Hematopoietic multipotent progenitor cell (in vitro differentiated cells): ENCODE data around the gene PEAK3. TPM values are rescaled to one million over a fixed set of nuclear protein-coding genes. Genes with fewer than 3 reads are reported as not detected.

Experiments used
- DNase-seq, 3 donors: peaks; one replicate each; pipeline ENCODE4 v3.0.0-alpha.2; 2011 to 2015; ENCODE audit warnings: low read depth in 2 of 3, low spot score in 2 of 3
- total RNA-seq: library from RNA; depleted of rRNA; stranded (reverse); fragments of >200 nt; gene quantifications from one replicate; pipeline ENCODE4 v1.2.3, GENCODE V29; 2012

The PEAK3 gene
- under 0.01 TPM for total RNA-seq

DNA sequence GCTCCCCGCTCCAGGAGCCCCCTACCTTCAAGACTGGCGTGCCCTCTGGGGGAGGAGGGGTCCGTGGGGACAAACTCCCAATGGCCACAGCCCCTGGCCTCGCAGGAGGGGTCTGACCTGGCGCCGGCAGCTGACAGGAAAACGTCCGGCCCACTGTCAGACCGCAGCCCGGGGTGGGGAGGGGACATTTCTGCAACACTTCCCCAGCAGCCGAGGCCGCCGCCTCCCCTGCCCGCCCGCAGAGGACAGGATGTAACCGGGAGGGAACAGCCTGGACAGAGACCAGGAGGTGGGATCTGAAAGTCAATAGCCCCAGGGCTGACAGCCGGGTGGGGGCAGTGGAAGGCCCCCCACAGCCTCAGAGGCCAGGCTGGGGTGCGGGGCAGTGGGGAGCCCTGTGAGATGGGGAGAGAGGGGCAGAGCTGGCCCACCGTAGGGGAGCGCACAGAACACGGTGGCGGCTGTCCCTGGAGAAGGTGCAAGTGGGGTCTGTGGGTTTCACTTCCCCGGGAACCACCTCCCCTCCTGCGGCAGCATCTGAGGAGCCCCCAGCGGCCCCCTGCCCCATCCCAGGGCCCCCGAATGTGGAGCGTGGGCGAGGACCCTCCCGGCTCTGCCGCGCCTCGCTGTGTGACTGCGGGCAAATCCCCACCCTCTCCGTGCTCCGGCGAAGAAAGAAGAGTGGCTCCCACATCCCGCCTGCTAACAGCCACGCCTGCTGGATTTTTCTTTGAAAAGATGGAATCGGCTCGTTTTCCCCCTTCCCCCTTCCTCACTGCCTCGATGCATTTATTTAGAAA lies at the start of gene PEAK3:
TSS of gene PEAK3 (minus strand) at position 114 of the 800 bp plus-strand sequence. CDS start 1,244 bp downstream, outside the sequence.
- peak in 2 of 3 donors; percentile 62 to 70 for DNase-seq

DNA sequence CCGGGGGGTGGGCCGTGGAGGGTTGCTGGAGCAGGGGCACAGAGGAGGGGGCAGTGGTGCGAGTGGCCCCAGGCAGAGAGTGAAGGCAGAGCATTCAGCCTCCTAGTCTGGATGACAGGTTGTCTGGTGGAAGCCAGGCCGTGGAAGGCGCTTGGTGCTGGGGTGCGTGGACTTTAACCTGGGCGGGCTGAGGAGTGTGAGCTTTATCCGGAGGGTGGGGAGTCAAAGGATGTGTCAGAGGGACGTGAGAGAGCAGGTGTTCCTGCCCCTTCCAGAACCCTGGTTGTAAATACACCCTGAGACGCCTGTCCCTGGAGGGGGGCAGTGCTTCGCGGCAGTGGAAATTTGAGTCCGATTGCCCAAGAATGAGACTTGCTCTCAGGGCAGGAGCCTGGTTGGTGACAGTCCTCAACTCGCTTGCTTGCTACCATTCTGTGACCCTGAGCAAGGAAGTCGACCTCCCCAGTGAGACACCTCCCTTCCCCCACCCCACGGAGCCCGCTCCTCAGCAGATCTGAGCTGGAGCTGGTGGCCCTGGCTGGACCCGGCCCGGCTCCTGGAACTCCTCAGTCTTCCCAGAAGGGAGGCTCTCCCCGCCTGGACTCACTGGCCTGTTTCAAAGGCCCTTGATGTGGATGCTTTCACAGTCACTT lies 48.8 kb upstream of the PEAK3 start:
- no peak for DNase-seq

GRCh38 chr19:2330255-2330631 lies 48.3 kb upstream of the PEAK3 start:
- no peak for DNase-seq

DNA sequence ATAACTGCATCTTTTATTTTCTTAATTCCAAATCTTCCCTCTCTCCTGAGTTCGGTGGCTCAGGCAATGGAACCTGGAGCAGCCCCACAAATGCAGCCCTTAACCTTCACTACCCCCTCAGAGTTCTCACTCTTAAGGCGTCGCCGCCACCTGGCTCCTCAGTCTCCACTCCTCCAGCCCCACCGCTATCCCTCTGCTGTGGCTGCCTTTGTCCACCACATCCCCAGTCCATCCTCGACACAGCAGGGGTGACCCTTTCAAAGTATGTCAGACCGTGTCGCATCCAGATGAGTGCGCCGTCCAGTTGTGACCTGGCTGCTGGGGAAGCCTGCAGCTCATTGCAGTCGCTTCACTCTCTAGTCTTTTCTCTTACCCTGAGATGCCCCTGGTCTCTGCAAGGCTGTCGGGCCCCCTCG lies 47.5 kb upstream of the PEAK3 start:
- DNase-seq = no peak

- DNase-seq = no peak
Measured at GRCh38 chr19:2329149-2329478, 47.1 kb upstream of the PEAK3 start.

GRCh38 chr19:2328401-2329148 lies 46.6 kb upstream of the PEAK3 start, which contains the start of the genes LSM7 and SPPL2B:
TSS of gene LSM7 (minus strand) at chr19:2328586. CDS start at chr19:2328566, 20 bp downstream.
TSS of gene SPPL2B (plus strand) at chr19:2328684. CDS start at chr19:2328710, 26 bp downstream.
- DNase-seq = peak; percentile 90 to 94 (median 92)

- peak in 1 of 3 donors; percentile 44 for DNase-seq
Measured at GRCh38 chr19:2327773-2328400, 45.9 kb upstream of the PEAK3 start.

DNA sequence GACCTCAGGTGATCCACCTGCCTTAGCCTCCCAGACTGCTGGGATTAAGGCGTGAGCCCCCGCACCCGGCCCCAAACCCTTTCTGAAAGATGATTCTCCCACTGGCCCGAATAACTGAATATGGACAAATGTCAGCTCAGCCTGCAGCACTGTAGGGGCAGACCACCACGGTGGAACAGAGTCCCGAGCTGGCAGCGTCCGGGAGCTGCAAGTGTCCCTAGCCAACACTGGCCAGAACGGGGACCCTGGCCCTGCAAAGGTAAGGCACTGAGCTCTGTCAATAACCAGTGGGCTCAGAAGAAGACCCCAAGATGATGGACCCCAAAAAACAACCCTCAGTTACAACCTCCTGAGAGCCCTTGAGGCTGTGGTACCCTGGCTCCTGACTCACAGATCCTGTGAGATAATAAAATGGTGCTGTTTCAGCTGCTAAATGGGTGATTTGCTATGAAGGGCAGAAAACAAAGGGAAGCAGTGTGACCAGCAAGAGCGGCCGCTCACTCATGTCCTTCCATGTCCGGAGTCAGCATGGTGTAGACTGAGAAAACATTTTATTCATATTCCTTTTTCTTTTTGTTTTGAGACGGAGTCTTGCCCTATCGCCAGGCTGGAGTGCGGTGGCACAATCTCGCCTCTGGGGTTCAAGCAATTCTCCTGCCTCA lies 44.9 kb upstream of the PEAK3 start:
- no peak for DNase-seq

GRCh38 chr19:2325281-2326046 lies 43.5 kb upstream of the PEAK3 start:
- DNase-seq = peak in 2 of 3 donors; percentile 98 to 99

DNA sequence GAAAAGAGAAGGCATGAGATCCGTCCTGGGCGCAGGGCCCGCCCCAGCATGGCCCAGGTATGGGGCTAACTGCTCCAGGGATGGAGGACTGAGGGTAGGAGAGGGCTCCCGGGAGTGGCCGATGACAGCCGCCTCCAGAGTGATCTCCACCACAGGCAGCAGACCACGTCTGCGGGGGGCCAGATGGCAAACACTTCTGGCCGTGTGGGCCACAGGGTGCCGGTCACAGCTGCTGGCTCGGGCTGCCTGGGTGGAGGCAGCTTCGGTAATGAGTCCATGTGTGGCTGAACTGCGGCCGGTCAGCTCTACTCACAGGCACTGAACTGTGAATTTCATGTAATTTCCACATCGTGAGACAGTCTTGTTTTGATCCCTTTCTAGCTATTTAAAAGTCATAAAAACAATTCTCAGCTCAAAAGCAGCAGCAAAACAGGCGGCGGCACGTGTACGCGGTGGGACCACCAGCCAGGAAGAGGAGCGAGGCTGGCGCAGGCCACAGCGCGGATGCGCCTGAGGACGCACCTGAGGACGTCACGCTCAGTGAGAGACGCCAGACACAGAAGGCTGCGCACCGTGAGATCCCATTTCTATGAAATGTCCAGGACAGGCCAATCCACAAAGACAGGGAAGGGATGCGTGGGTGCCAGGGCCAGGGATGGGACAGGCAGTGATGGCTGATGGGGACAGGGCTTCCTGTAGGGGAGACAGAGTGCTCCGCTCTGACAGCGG lies 42.4 kb upstream of the PEAK3 start:
- no peak for DNase-seq

DNA sequence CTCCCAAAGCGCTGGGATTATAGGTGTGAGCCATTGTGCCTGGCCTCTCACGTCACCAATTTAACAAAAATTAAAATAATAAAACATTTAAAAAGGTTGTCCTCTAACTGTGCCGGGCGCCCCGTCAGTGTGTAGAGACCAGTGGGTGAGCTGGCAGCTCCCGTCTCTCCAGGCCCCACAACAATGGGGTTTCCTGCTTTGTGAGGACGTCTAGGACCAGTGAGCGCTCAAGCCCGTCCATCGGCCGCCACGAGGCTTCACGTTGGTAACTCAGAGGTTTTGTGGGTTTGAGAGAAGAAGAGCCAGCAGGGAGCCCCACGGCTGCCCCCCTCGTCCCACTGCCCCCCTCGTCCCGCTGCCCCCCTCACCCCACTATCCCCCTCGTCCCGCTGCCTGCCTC lies 41.7 kb upstream of the PEAK3 start:
- DNase-seq = no peak

DNA sequence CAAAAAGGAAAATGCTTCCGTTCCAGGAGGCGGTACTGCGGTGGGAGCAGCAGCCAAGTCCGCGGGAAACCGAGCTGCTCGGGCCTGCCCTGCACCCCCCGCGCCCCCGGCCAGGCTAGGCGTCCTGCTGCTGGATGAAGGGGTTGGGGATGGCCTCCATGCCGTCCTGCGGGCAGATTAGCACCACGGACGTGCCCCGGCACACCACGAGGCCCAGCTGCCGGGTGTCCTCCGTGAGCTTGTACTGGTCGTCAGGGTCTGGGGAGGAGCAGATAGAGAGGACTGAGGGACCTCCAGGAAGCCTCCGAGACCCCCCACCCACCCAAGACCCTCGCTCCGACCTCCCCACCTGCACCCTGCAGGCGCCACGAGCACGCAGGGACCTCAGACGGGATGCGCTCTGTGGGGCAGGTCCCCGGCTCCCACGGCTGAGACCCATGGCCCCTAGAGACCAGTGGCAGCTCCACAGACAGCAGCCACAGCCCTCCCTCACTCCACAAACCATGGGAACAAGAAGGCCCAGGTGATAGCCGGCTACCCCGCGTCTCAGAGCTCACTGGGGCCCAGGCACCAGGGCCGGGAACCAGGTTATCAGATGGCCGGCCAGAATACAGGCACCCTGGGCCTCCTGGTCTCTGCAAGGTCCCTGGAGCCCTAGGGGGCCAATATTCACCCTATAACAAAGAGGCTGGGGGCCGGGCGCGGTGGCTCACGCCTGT lies 39.7 kb upstream of the PEAK3 start:
- DNase-seq = no peak

GRCh38 chr19:2320939-2321338 lies 39.0 kb upstream of the PEAK3 start:
- DNase-seq = no peak

GRCh38 chr19:2320049-2320448 lies 38.1 kb upstream of the PEAK3 start:
- DNase-seq = no peak

- no peak for DNase-seq
Measured at GRCh38 chr19:2319551-2319950, 37.6 kb upstream of the PEAK3 start.

DNA sequence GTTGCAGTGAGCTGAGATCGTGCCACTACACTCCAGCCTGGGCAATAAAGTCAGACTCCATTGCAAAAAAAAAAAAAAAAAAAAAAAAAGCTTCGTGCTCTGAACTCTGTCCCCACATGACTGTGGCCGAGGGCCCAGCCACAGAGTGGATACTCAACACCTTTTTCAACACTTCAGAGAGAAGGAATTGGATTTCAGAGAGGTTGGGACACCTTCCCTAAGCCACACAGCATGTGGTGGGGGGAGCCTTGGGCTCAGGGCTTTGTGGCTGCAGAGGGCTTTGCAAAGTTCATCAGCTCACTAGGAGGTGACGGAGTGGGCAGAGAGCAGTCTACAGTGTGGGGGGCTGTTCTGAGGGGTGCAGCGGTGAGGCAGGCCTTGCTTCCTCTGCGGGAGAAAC lies 36.9 kb upstream of the PEAK3 start:
- no peak for DNase-seq

DNA sequence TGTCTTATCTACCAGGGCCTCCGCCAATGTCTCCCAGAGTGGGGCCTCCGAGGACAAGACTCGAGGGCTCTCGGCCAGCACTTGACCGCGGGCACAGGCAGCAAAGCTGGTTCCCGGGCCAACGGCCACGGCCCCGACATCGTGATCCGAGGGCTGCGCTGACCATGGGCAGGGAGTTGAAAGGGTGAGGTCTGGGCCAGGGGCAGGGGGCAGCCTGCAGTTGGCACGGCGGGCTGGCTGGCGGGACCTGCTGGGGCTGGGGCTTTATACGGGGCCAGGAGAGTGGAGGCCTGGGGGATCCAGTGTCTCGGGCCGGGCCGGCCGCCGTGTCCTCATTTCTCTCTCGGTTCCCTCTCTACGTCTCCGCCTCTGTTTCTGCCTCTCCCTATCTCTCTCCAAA lies 35.8 kb upstream of the PEAK3 start:
- DNase-seq = no peak

- DNase-seq = no peak
Measured at GRCh38 chr19:2317300-2317699, 35.3 kb upstream of the PEAK3 start.
